HepG2 (cell line): Measurements from ENCODE around the gene ANTKMT. TPM values are rescaled to one million over a fixed set of nuclear protein-coding genes. Genes with fewer than 3 reads are reported as not detected.

ENCODE experiments used
- ATAC-seq: fragments of 200-7000 bp; cut with Tn5 transposase; 3 replicates; pipeline ENCODE4 v1.9.1; 2020; ENCODE audit warnings: mild to moderate bottlenecking, moderate library complexity
- BruUV-seq: library from RNA; stranded (reverse); fragments of 400-500 nt; replicated peaks from 2 replicates; lab custom pipeline; 2021; lab: Mats Ljungman, UMichigan
- CTCF ChIA-PET: fragments of 300-600 bp; formaldehyde crosslinking; extraction: SDS; loops from one replicate; lab custom pipeline; 2021; ENCODE audit warnings: low total read pairs, inconsistent platforms, low intra/inter-chr PET ratio; lab: Yijun Ruan, JAX
- POLR2A ChIA-PET: fragments of 350-600 bp; sonication (Branson Sonifier 250); formaldehyde crosslinking; loops from one replicate; lab custom pipeline; 2020; ENCODE audit warnings: antibody characterized with exemption, inconsistent platforms; lab: Yijun Ruan, JAX
- DNase-seq: peaks from one replicate; pipeline ENCODE4 v3.0.0-alpha.2; 2015; ENCODE audit warnings: low spot score
- FAIRE-seq: peaks from 3 replicates; lab custom pipeline; 2011; peaks lifted over from hg19 to GRCh38; lab: Jason Lieb, UNC
- H2AFZ ChIP-seq: one replicate; pipeline ENCODE4 v1.6.1; 2011; ENCODE audit warnings: low read length, inconsistent platforms
- H3K27ac ChIP-seq: fragments of 300-600 bp; 3 replicates; pipeline ENCODE4 v1.8.0; 2011; ENCODE audit warnings: mixed run types, mild to moderate bottlenecking, mixed read lengths, low read length, inconsistent platforms; ENCODE audit not compliant: insufficient read depth; ENCODE audit errors: extremely low read length
- H3K27me3 ChIP-seq, 2 experiments: fragments of 200-600 bp in 1 of 2; 2 replicates in 1 of 2; 3 replicates in 1 of 2; pipeline versions ENCODE4 v1.6.0 to v1.8.0; 2011; ENCODE audit warnings: low read length in 2 of 2, mild to moderate bottlenecking in 2 of 2, moderate library complexity in 2 of 2, inconsistent platforms in 1 of 2; ENCODE audit not compliant: insufficient read depth in 2 of 2, control insufficient read depth in 1 of 2
- H3K36me3 ChIP-seq, 2 experiments: fragments of 200-600 bp in 1 of 2; replicated peaks in 1 of 2; 2 replicates in 1 of 2; 3 replicates in 1 of 2; pipeline versions ENCODE4 v1.5.1 to v1.8.0; 2011; ENCODE audit warnings: low read length in 2 of 2, inconsistent platforms in 1 of 2; ENCODE audit not compliant: insufficient read depth in 2 of 2, control insufficient read depth in 1 of 2
- H3K4me1 ChIP-seq: 2 replicates; pipeline ENCODE4 v1.5.1; 2012; ENCODE audit warnings: low read length, inconsistent platforms; ENCODE audit not compliant: insufficient read depth
- H3K4me2 ChIP-seq: 2 replicates; pipeline ENCODE4 v1.6.0; 2011; ENCODE audit warnings: low read depth, low read length, inconsistent platforms
- H3K4me3 ChIP-seq, 3 experiments: fragments of 200-600 bp in 1 of 3; sonication (generic), shearing (Covaris generic) in 1 of 3; replicated peaks in 1 of 3; 2 replicates each; pipeline ENCODE4 v1.5.1; 2011 to 2016; ENCODE audit warnings: low read length in 3 of 3, inconsistent platforms in 2 of 3, low read depth in 2 of 3, mild to moderate bottlenecking in 2 of 3, control low read depth in 1 of 3, mixed read lengths in 1 of 3; ENCODE audit not compliant: insufficient read depth in 1 of 3
- H3K79me2 ChIP-seq: one replicate; pipeline ENCODE4 v1.6.1; 2011; ENCODE audit warnings: low read length, inconsistent platforms; ENCODE audit not compliant: insufficient read depth
- H3K9ac ChIP-seq: 2 replicates; pipeline ENCODE4 v1.6.0; 2011; ENCODE audit warnings: mild to moderate bottlenecking, low read depth, low read length, inconsistent platforms; ENCODE audit not compliant: insufficient read depth
- H3K9me3 ChIP-seq: 2 replicates; pipeline ENCODE4 v1.5.1; 2012; ENCODE audit warnings: mild to moderate bottlenecking, low read length
- H4K20me1 ChIP-seq: 2 replicates; pipeline ENCODE4 v1.6.0; 2011; ENCODE audit warnings: inconsistent platforms, mild to moderate bottlenecking, low read length, moderate library complexity; ENCODE audit not compliant: insufficient read depth
- AGO2 ChIP-seq: fragments of 200-400 bp; formaldehyde crosslinking; optimal IDR thresholded peaks from 2 replicates; pipeline ENCODE3; 2017; ENCODE audit warnings: mild to moderate bottlenecking, low read depth, low read length, moderate library complexity
- BCLAF1 ChIP-seq: fragments of 450-650 bp; IDR thresholded peaks from 2 replicates; pipeline ENCODE4 v1.6.1; 2017; ENCODE audit warnings: mild to moderate bottlenecking
- DRAP1 ChIP-seq: IDR thresholded peaks from 2 replicates; pipeline ENCODE4 v1.6.1; 2016; ENCODE audit warnings: missing genetic modification reagents, missing compliant biosample characterization
- FOSL2 ChIP-seq: sonication (generic); formaldehyde crosslinking; IDR thresholded peaks from 2 replicates; pipeline ENCODE4 v1.4.0; 2020; ENCODE audit warnings: missing genetic modification reagents
- FOXK1 ChIP-seq: sonication (generic); formaldehyde crosslinking; IDR thresholded peaks from 2 replicates; pipeline ENCODE4 v1.4.0; 2020; ENCODE audit warnings: low read depth, missing genetic modification reagents, borderline replicate concordance
- HMGA1 ChIP-seq: sonication (generic); formaldehyde crosslinking; conservative IDR thresholded peaks from 2 replicates; pipeline ENCODE4 v1.4.0; 2020; ENCODE audit warnings: missing genetic modification reagents
- MYC ChIP-seq: sonication (generic); formaldehyde crosslinking; IDR thresholded peaks from 2 replicates; pipeline ENCODE4 v1.9.0; 2021; ENCODE audit warnings: missing genetic modification reagents, borderline replicate concordance
- NONO ChIP-seq, 2 experiments: fragments of 450-650 bp in 1 of 2; sonication (generic) in 1 of 2; formaldehyde crosslinking in 1 of 2; IDR thresholded peaks in 1 of 2; conservative IDR thresholded peaks in 1 of 2; 2 replicates each; pipeline versions ENCODE4 v1.6.1 to v1.8.0; 2017 to 2022; ENCODE audit warnings: mild to moderate bottlenecking in 1 of 2, missing genetic modification reagents in 1 of 2, moderate library complexity in 1 of 2
- NPAS2 ChIP-seq: sonication (generic); formaldehyde crosslinking; IDR thresholded peaks from 2 replicates; pipeline ENCODE4 v1.8.0; 2022; ENCODE audit warnings: mild to moderate bottlenecking, missing genetic modification reagents, borderline replicate concordance
- POLR2A ChIP-seq, 2 experiments: IDR thresholded peaks; 2 replicates each; pipeline ENCODE4 v1.6.1; 2011; ENCODE audit warnings: low read depth in 2 of 2, low read length in 2 of 2, mild to moderate bottlenecking in 1 of 2, moderate library complexity in 1 of 2; ENCODE audit not compliant: insufficient read depth in 1 of 2
- RBFOX2 ChIP-seq: fragments of 200-400 bp; formaldehyde crosslinking; IDR thresholded peaks from 2 replicates; pipeline ENCODE4 v1.6.1; 2017; ENCODE audit warnings: low read depth, mild to moderate bottlenecking, low read length
- SP5 ChIP-seq: IDR thresholded peaks from 2 replicates; pipeline ENCODE4 v1.6.1; 2016; ENCODE audit warnings: low read depth, borderline replicate concordance
- ZFP62 ChIP-seq: sonication (generic); formaldehyde crosslinking; IDR thresholded peaks from 2 replicates; pipeline ENCODE4 v1.4.0; 2020; ENCODE audit warnings: missing genetic modification reagents
- ZFYVE20 ChIP-seq: sonication (generic); formaldehyde crosslinking; IDR thresholded peaks from 2 replicates; pipeline ENCODE4 v1.8.0; 2023; ENCODE audit warnings: low read depth, mild to moderate bottlenecking, moderate library complexity, missing genetic modification reagents, borderline replicate concordance
- ZNF224 ChIP-seq: sonication (generic); formaldehyde crosslinking; IDR thresholded peaks from 2 replicates; pipeline ENCODE4 v1.5.0; 2020; ENCODE audit warnings: mild to moderate bottlenecking, missing genetic modification reagents
- ZNF350 ChIP-seq: sonication (generic); formaldehyde crosslinking; IDR thresholded peaks from 2 replicates; pipeline ENCODE4 v1.4.0; 2020; ENCODE audit warnings: mild to moderate bottlenecking, low read depth, missing genetic modification reagents, borderline replicate concordance
- ZNF724P ChIP-seq: sonication (generic); formaldehyde crosslinking; IDR thresholded peaks from 2 replicates; pipeline ENCODE4 v1.8.0; 2022; ENCODE audit warnings: missing genetic modification reagents, borderline replicate concordance
- WGBS: methylation state at CpG from one replicate; pipeline ENCODE4 v1.1.6; 2017; ENCODE audit warnings: low lambda C conversion rate; 5-methylcytosine and 5-hydroxymethylcytosine counted together
- in situ Hi-C: cut with HindIII; loops from 2 replicates; pipeline ENCODE4 v1.10.0; 2017; ENCODE audit warnings: low pct_unique_long_range_greater_than_20kb; ENCODE audit not compliant: extremely low pct_ligation_motif_present
- intact Hi-C: fragments of 100-400 bp; cut with micrococcal nuclease; formaldehyde crosslinking; loops from one replicate; pipeline ENCODE4 v1.10.0; 2022; ENCODE audit not compliant: unreplicated experiment
- polyA plus RNA-seq, 8 experiments: library from polyadenylated mRNA; depleted of rRNA in 3 of 8; stranded (reverse) in 7 of 8; unstranded in 1 of 8; fragments of >200 nt; fragmentation: Illumina TruSeq in 4 of 8; extraction: Trizol in 4 of 8; gene quantifications; 2 replicates each; pipeline versions ENCODE4 v1.2.1 to v1.2.3, GENCODE V29; 2011 to 2016; ENCODE audit warnings: low read depth in 4 of 8, missing spikeins in 1 of 8, mixed read lengths in 1 of 8; ENCODE audit not compliant: insufficient read depth in 1 of 8
- total RNA-seq, 5 experiments: library from RNA; depleted of rRNA; stranded (reverse); fragments of >200 nt; fragmentation: Illumina TruSeq; extraction: Trizol; gene quantifications; 2 replicates each; pipeline ENCODE4 v1.2.3, GENCODE V29; 2016; ENCODE audit warnings: low read depth in 1 of 5

ANTKMT gene
- total and polyA plus RNA-seq, 2 of the 13 experiments (the other 11 are each of a cell fraction or from before 2014, with no cell fraction given): 7.5 to 47.8 TPM

- ChIA-PET POLR2A (interaction anchor here (1.3 to 2.0 kb wide), 2 partner anchors 9 to 10 kb away, joined by 4 to 7 read pairs; partner anchors contain the start of genes ANTKMT and CIAO3), CTCF (no interaction called here)
- H3K27me3 ChIP-seq: peaks cover 0 to 3% of the 10 kb centered on the region in 2 experiments; a peak in 1 of 5 replicates
- H3K27ac ChIP-seq: no peak overlapping the region
- H4K20me1 ChIP-seq: 0 out of 2 replicates have a peak, but pooled peaks cover 2% of the 10 kb centered on the region
- no TSS peak for BruUV-seq
- DNase-seq (no peak), FAIRE-seq (no peak), ATAC-seq (no peak)
- H3K9me3 ChIP-seq: no peaks in the 10 kb centered on the region
- intact Hi-C loops: no loop called here
- no peak overlapping the region for H3K4me3 ChIP-seq
- H3K9ac ChIP-seq: no peak overlapping the region
- H3K4me1 ChIP-seq: peaks cover 11% of the 10 kb centered on the region
- no peaks in the 10 kb centered on the region for H3K79me2 ChIP-seq
- WGBS: 96% methylated on average over 16 of the region's 37 CpGs
- H3K4me2 ChIP-seq: no peak overlapping the region
- in situ Hi-C loops: no loop called here
- peaks cover 3 to 8% of the 10 kb centered on the region in 2 experiments; a peak in 2 of 5 replicates for H3K36me3 ChIP-seq
- H2AFZ ChIP-seq: no peak overlapping the region
- TF ChIP-seq NPAS2 (CRISPR knock-in tag) (no peak), FOXK1 (no peak), BCLAF1 (no peak), HMGA1 (CRISPR knock-in tag) (no peak), NONO (IDR thresholded peaks at IDR 0.05) (no peak), NONO (CRISPR knock-in tag; conservative IDR thresholded peaks at IDR 0.05) (no peak), ZFYVE20 (CRISPR knock-in tag) (no peak), POLR2A (IDR thresholded peaks at IDR 0.05; ENCODE audit: insufficient read depth in 1 of 2, low read depth in 2 of 2, low read length in 2 of 2) (peak in 1 of 2 experiments; percentile 14; a peak in 1 of 4 replicates), ZNF224 (no peak), SP5 (CRISPR knock-in tag) (no peak), DRAP1 (CRISPR knock-in tag) (no peak), FOSL2 (CRISPR knock-in tag) (no peak), RBFOX2 (peak; percentile 36), AGO2 (peak; percentile 8), ZFP62 (CRISPR knock-in tag) (no peak), MYC (CRISPR knock-in tag) (no peak), ZNF350 (CRISPR knock-in tag) (no peak), ZNF724P (CRISPR knock-in tag) (no peak)
Measured at GRCh38 chr16:729768-730665, 9.1 kb downstream of the ANTKMT start.
